HepG2 (cell line): ENCODE results near the gene BBC3. TPM values are rescaled to one million over a fixed set of nuclear protein-coding genes. Genes with fewer than 3 reads are reported as not detected.

Experiments used
- HHEX ChIP-seq: IDR thresholded peaks from 2 replicates; pipeline ENCODE4 v1.6.1; 2016; ENCODE audit warnings: control low read depth
- SIN3B ChIP-seq: fragments of 150-350 bp; IDR thresholded peaks from 2 replicates; pipeline ENCODE4 v1.6.1; 2014; ENCODE audit warnings: low read length
- TBL1XR1 ChIP-seq: fragments of 150-350 bp; IDR thresholded peaks from 2 replicates; pipeline ENCODE4 v1.6.1; 2014; ENCODE audit warnings: borderline replicate concordance, low read length; ENCODE audit not compliant: partially characterized antibody
- THAP11 ChIP-seq: IDR thresholded peaks from 2 replicates; pipeline ENCODE4 v1.6.1; 2016; ENCODE audit warnings: missing biosample characterization, missing genetic modification reagents
- XBP1 ChIP-seq: sonication (generic); formaldehyde crosslinking; IDR thresholded peaks from 2 replicates; pipeline ENCODE4 v1.5.0; 2020; ENCODE audit warnings: missing genetic modification reagents
- ZBTB21 ChIP-seq: sonication (generic); formaldehyde crosslinking; IDR thresholded peaks from 2 replicates; pipeline ENCODE4 v1.4.0; 2020; ENCODE audit warnings: missing genetic modification reagents
- ZMYM4 ChIP-seq: sonication (generic); formaldehyde crosslinking; IDR thresholded peaks from 2 replicates; pipeline ENCODE4 v1.8.1; 2023; ENCODE audit warnings: mild to moderate bottlenecking, missing genetic modification reagents
- ZNF318 ChIP-seq: sonication (generic); formaldehyde crosslinking; IDR thresholded peaks from 2 replicates; pipeline ENCODE4 v1.4.0; 2020; ENCODE audit warnings: mild to moderate bottlenecking, missing genetic modification reagents
- ZNF354B ChIP-seq: sonication (generic); formaldehyde crosslinking; IDR thresholded peaks from 2 replicates; pipeline ENCODE4 v1.8.0; 2022; ENCODE audit warnings: mild to moderate bottlenecking, missing genetic modification reagents
- ZNF556 ChIP-seq: sonication (generic); formaldehyde crosslinking; IDR thresholded peaks from 2 replicates; pipeline ENCODE4 v1.4.0; 2020; ENCODE audit warnings: mild to moderate bottlenecking, missing genetic modification reagents, borderline replicate concordance
- ZNF724P ChIP-seq: sonication (generic); formaldehyde crosslinking; IDR thresholded peaks from 2 replicates; pipeline ENCODE4 v1.8.0; 2022; ENCODE audit warnings: missing genetic modification reagents, borderline replicate concordance
- ZUFSP ChIP-seq: sonication (generic); formaldehyde crosslinking; IDR thresholded peaks from 2 replicates; pipeline ENCODE4 v1.9.0; 2021; ENCODE audit warnings: missing genetic modification reagents, mild to moderate bottlenecking, borderline replicate concordance
- polyA plus RNA-seq, 8 experiments: library from polyadenylated mRNA; depleted of rRNA in 3 of 8; stranded (reverse) in 7 of 8; unstranded in 1 of 8; fragments of >200 nt; fragmentation: Illumina TruSeq in 4 of 8; extraction: Trizol in 4 of 8; gene quantifications; 2 replicates each; pipeline versions ENCODE4 v1.2.1 to v1.2.3, GENCODE V29; 2011 to 2016; ENCODE audit warnings: low read depth in 4 of 8, missing spikeins in 1 of 8, mixed read lengths in 1 of 8; ENCODE audit not compliant: insufficient read depth in 1 of 8
- total RNA-seq, 5 experiments: library from RNA; depleted of rRNA; stranded (reverse); fragments of >200 nt; fragmentation: Illumina TruSeq; extraction: Trizol; gene quantifications; 2 replicates each; pipeline ENCODE4 v1.2.3, GENCODE V29; 2016; ENCODE audit warnings: low read depth in 1 of 5
- TF ChIP-seq, protein P1 (sequence below): sonication (generic); formaldehyde crosslinking; IDR thresholded peaks from 2 replicates; pipeline ENCODE4 v1.5.0; 2020; ENCODE audit warnings: mild to moderate bottlenecking, missing genetic modification reagents
- TF ChIP-seq, protein P2 (sequence below): sonication (generic); formaldehyde crosslinking; IDR thresholded peaks from 2 replicates; pipeline ENCODE4 v1.8.1; 2023; ENCODE audit warnings: mild to moderate bottlenecking, missing genetic modification reagents

BBC3 gene
- total and polyA plus RNA-seq, 2 of the 13 experiments (the other 11 are each of a cell fraction or from before 2014, with no cell fraction given), result 6.1 to 8.8 TPM

GRCh38 chr19:47231215-47232054, 436 bp upstream of the BBC3 start (continued):
- TF ChIP-seq, protein P1, sequence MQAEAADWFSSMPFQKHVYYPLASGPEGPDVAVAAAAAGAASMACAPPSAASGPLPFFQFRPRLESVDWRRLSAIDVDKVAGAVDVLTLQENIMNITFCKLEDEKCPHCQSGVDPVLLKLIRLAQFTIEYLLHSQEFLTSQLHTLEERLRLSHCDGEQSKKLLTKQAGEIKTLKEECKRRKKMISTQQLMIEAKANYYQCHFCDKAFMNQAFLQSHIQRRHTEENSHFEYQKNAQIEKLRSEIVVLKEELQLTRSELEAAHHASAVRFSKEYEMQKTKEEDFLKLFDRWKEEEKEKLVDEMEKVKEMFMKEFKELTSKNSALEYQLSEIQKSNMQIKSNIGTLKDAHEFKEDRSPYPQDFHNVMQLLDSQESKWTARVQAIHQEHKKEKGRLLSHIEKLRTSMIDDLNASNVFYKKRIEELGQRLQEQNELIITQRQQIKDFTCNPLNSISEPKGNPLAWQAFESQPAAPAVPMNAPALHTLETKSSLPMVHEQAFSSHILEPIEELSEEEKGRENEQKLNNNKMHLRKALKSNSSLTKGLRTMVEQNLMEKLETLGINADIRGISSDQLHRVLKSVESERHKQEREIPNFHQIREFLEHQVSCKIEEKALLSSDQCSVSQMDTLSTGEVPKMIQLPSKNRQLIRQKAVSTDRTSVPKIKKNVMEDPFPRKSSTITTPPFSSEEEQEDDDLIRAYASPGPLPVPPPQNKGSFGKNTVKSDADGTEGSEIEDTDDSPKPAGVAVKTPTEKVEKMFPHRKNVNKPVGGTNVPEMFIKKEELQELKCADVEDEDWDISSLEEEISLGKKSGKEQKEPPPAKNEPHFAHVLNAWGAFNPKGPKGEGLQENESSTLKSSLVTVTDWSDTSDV (CRISPR knock-in tag), result no peak
- TF ChIP-seq ZNF354B (CRISPR knock-in tag), result no peak
- TF ChIP-seq THAP11, result peak; percentile 44; the same call in 1 of the 2 replicates
- TF ChIP-seq ZNF724P (CRISPR knock-in tag), result no peak
- peak; percentile 12; the same call in 1 of the 2 replicates for TF ChIP-seq HHEX (CRISPR knock-in tag)
- TF ChIP-seq, protein P2, sequence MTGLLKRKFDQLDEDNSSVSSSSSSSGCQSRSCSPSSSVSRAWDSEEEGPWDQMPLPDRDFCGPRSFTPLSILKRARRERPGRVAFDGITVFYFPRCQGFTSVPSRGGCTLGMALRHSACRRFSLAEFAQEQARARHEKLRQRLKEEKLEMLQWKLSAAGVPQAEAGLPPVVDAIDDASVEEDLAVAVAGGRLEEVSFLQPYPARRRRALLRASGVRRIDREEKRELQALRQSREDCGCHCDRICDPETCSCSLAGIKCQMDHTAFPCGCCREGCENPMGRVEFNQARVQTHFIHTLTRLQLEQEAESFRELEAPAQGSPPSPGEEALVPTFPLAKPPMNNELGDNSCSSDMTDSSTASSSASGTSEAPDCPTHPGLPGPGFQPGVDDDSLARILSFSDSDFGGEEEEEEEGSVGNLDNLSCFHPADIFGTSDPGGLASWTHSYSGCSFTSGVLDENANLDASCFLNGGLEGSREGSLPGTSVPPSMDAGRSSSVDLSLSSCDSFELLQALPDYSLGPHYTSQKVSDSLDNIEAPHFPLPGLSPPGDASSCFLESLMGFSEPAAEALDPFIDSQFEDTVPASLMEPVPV, result no peak; the same call in 1 of the 2 replicates
- no peak for TF ChIP-seq TBL1XR1
- TF ChIP-seq ZBTB21 (CRISPR knock-in tag), result no peak
- TF ChIP-seq XBP1 (CRISPR knock-in tag), result no peak
- peak; percentile 41; the same call in 1 of the 2 replicates for TF ChIP-seq ZMYM4 (CRISPR knock-in tag)
- TF ChIP-seq ZNF318 (CRISPR knock-in tag), result no peak; the same call in 1 of the 2 replicates
- no peak; the same call in 1 of the 2 replicates for TF ChIP-seq ZNF556
- no peak for TF ChIP-seq ZUFSP (CRISPR knock-in tag)
- no peak for TF ChIP-seq SIN3B
